Karpas-422 (cell line): ENCODE results near the gene SMIM13. TPM values are rescaled to one million over a fixed set of nuclear protein-coding genes. Genes with fewer than 3 reads are reported as not detected.

Experiments used
- DNase-seq: peaks from one replicate; pipeline ENCODE4 v3.0.0-alpha.2; 2015
- H2AFZ ChIP-seq: fragments of 200-600 bp; sonication (generic); 2 replicates; pipeline ENCODE4 v1.6.1; 2014; ENCODE audit warnings: antibody characterized with exemption, low read length, mixed read lengths
- H3K27ac ChIP-seq: fragments of 200-600 bp; sonication (generic); 2 replicates; pipeline ENCODE4 v1.5.1; 2014; ENCODE audit warnings: mild to moderate bottlenecking, low read length, moderate library complexity
- H3K27me3 ChIP-seq: fragments of 200-600 bp; sonication (generic); 2 replicates; pipeline ENCODE4 v1.6.1; 2014; ENCODE audit warnings: low read length, mixed read lengths
- H3K36me3 ChIP-seq: fragments of 200-600 bp; sonication (generic); 2 replicates; pipeline ENCODE4 v1.6.1; 2014; ENCODE audit warnings: low read length, mixed read lengths; ENCODE audit not compliant: insufficient read depth
- H3K4me1 ChIP-seq: fragments of 200-600 bp; sonication (generic); 2 replicates; pipeline ENCODE4 v1.6.1; 2014; ENCODE audit warnings: mild to moderate bottlenecking, low read length, mixed read lengths
- H3K4me2 ChIP-seq: fragments of 200-600 bp; sonication (generic); 2 replicates; pipeline ENCODE4 v1.6.1; 2014; ENCODE audit warnings: low read length, low read depth, mild to moderate bottlenecking; ENCODE audit not compliant: poor library complexity, severe bottlenecking
- H3K4me3 ChIP-seq: fragments of 200-600 bp; sonication (generic); 2 replicates; pipeline ENCODE4 v1.5.1; 2014; ENCODE audit warnings: mild to moderate bottlenecking, antibody characterized with exemption, low read length, mixed read lengths
- H3K79me2 ChIP-seq: fragments of 200-600 bp; sonication (generic); 2 replicates; pipeline ENCODE4 v1.6.1; 2014; ENCODE audit warnings: mild to moderate bottlenecking, low read length, mixed read lengths
- H3K9ac ChIP-seq: fragments of 200-600 bp; sonication (generic); 2 replicates; pipeline ENCODE4 v1.6.0; 2014; ENCODE audit warnings: low read length
- H3K9me2 ChIP-seq: fragments of 200-600 bp; sonication (generic), shearing (Covaris generic); replicated peaks from 2 replicates; pipeline ENCODE4 v1.6.0; 2014; ENCODE audit warnings: mild to moderate bottlenecking, low read length, moderate library complexity; ENCODE audit not compliant: insufficient read depth
- H3K9me3 ChIP-seq: fragments of 300-700, 200-600 bp; sonication (generic); 2 replicates; pipeline ENCODE4 v1.6.1; 2014; ENCODE audit warnings: low read length, mixed read lengths
- H4K20me1 ChIP-seq: fragments of 200-600 bp; sonication (generic); 2 replicates; pipeline ENCODE4 v1.6.1; 2014; ENCODE audit warnings: mild to moderate bottlenecking, antibody characterized with exemption, low read length, low read depth; ENCODE audit not compliant: insufficient read depth
- total RNA-seq: library from RNA; depleted of rRNA; stranded (reverse); fragments of >200 nt; shearing (Covaris generic); gene quantifications from 2 replicates; pipeline ENCODE4 v1.2.3, GENCODE V29; 2014; ENCODE audit warnings: low replicate concordance

Gene SMIM13
- total RNA-seq, 1 experiment from 2014 or later: 8.9 TPM

GRCh38 chr6:11058406-11058805 is 35.2 kb upstream of the SMIM13 start:
- Histone ChIP-seq H3K36me3 (no peaks in the 10 kb centered on the region), H3K4me2 (no peak overlapping the region), H3K27ac (no peak overlapping the region)

GRCh38 chr6:11062083-11062482 is 31.6 kb upstream of the SMIM13 start:
- H3K36me3 ChIP-seq: no peaks in the 10 kb centered on the region
- no peak overlapping the region for H3K27ac ChIP-seq
- H3K27me3 ChIP-seq: no peaks in the 10 kb centered on the region
- no peak overlapping the region for H3K4me2 ChIP-seq
- DNase-seq: no peak
- H4K20me1 ChIP-seq: no peaks in the 10 kb centered on the region
- no peaks in the 10 kb centered on the region for H3K9me3 ChIP-seq
- H3K4me1 ChIP-seq: no peaks in the 10 kb centered on the region
- H3K9ac ChIP-seq: no peak overlapping the region
- no peak overlapping the region for H3K4me3 ChIP-seq
- H3K9me2 ChIP-seq: no peaks in the 10 kb centered on the region
- no peak overlapping the region for H2AFZ ChIP-seq
- H3K79me2 ChIP-seq: no peaks in the 10 kb centered on the region

More at GRCh38 chr6:11058406-11058805, 35.2 kb upstream of the SMIM13 start:
- H2AFZ ChIP-seq: no peak overlapping the region
- no peaks in the 10 kb centered on the region for H3K79me2 ChIP-seq
- no peaks in the 10 kb centered on the region for H3K27me3 ChIP-seq
- no peak for DNase-seq
- H3K9me3 ChIP-seq: no peaks in the 10 kb centered on the region
- H4K20me1 ChIP-seq: no peaks in the 10 kb centered on the region
- no peaks in the 10 kb centered on the region for H3K9me2 ChIP-seq
- H3K9ac ChIP-seq: no peak overlapping the region
- H3K4me1 ChIP-seq: no peaks in the 10 kb centered on the region
- no peak overlapping the region for H3K4me3 ChIP-seq

- H3K79me2 ChIP-seq: no peaks in the 10 kb centered on the region
- H3K9me3 ChIP-seq: no peaks in the 10 kb centered on the region
- no peaks in the 10 kb centered on the region for H3K4me1 ChIP-seq
- no peak overlapping the region for H3K27ac ChIP-seq
- no peaks in the 10 kb centered on the region for H3K9me2 ChIP-seq
- H3K27me3 ChIP-seq: no peaks in the 10 kb centered on the region
- DNase-seq: no peak
- no peaks in the 10 kb centered on the region for H4K20me1 ChIP-seq
- H3K36me3 ChIP-seq: no peaks in the 10 kb centered on the region
- no peak overlapping the region for H3K4me3 ChIP-seq
- no peak overlapping the region for H2AFZ ChIP-seq
- no peak overlapping the region for H3K9ac ChIP-seq
- H3K4me2 ChIP-seq: no peak overlapping the region
Observed at GRCh38 chr6:11062715-11063114, 30.9 kb upstream of the SMIM13 start.

DNA sequence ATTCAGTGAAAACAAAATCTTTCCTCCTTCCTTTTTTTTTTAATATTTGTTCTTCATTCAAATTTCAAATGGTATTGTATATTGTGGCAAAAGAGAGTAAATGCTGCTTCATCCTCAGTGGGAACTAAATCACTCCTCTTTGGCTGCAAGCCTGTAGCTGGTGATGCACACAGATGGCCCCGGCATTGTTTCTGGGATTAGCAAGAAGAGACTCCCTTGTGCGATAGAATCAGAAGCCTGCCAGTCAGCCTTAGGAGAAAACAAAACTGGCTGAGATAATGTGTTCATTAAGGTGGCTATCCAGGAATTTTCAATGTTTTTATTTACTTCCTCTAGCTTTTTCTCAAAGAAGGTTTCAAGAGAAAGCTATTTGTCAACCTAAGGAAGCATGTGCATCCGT is 28.8 kb upstream of the SMIM13 start:
- Histone ChIP-seq H3K4me3 (no peak overlapping the region), H3K79me2 (no peaks in the 10 kb centered on the region)

GRCh38 chr6:11065436-11066202 is 28.0 kb upstream of the SMIM13 start:
- H3K79me2 ChIP-seq: no peaks in the 10 kb centered on the region
- no peak overlapping the region for H3K4me3 ChIP-seq
- H2AFZ ChIP-seq: no peak overlapping the region
- H3K27ac ChIP-seq: no peak overlapping the region
- no peaks in the 10 kb centered on the region for H3K4me1 ChIP-seq
- no peak for DNase-seq
- no peaks in the 10 kb centered on the region for H4K20me1 ChIP-seq
- no peak overlapping the region for H3K4me2 ChIP-seq
- no peaks in the 10 kb centered on the region for H3K9me3 ChIP-seq
- no peaks in the 10 kb centered on the region for H3K9me2 ChIP-seq
- H3K36me3 ChIP-seq: no peaks in the 10 kb centered on the region
- no peak overlapping the region for H3K9ac ChIP-seq
- H3K27me3 ChIP-seq: no peaks in the 10 kb centered on the region

More for the DNA sequence above, 28.8 kb upstream of the SMIM13 start:
- Histone ChIP-seq H3K9ac (no peak overlapping the region), H3K9me3 (no peaks in the 10 kb centered on the region), H3K27ac (no peak overlapping the region), H3K4me2 (no peak overlapping the region), H3K9me2 (no peaks in the 10 kb centered on the region), H3K27me3 (no peaks in the 10 kb centered on the region), H4K20me1 (no peaks in the 10 kb centered on the region), H2AFZ (no peak overlapping the region), H3K4me1 (no peaks in the 10 kb centered on the region), H3K36me3 (no peaks in the 10 kb centered on the region)
- DNase-seq: no peak

DNA sequence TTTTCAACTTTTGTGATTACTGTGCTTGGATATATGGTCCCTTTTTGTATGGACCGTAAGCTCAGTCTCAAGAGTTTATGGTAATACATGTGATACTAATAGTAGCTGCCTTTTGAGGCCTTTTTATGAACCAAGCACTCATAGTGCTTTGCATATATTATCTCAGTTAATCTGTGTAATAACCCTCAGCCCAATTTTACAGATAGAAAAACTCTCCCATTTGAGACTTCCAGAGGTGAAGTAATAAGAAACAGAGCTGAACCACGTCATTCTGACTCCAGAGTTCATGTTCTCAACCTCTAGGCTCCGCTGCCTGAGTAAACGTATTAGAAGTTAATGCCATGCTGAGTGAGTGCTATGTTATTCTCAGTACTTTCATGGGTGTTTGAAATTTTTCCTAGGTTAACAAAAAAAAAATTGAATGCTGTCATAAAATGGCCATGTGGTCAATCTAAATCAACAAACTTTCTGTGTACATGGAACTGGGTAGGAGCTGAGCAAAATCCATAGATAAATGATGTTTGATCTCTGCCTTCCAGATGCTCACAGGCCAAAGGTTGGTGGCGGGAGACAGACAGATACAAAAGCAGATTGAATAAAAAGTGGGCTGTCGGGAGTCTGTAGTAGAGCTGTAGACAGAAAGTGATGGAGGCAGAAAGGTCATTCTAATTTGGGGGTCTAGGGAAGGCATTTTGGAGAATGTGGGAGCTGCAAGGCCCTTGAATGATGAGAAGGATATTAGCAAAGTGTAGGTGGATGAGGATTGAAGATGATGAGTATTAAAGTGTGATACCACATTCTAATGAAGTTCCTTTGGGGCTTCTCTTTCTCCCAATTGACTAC is 26.9 kb upstream of the SMIM13 start:
- Histone ChIP-seq H3K27ac (no peak overlapping the region), H2AFZ (no peak overlapping the region), H3K4me3 (no peak overlapping the region), H3K9ac (no peak overlapping the region), H3K4me1 (no peaks in the 10 kb centered on the region), H3K9me3 (no peaks in the 10 kb centered on the region), H4K20me1 (no peaks in the 10 kb centered on the region), H3K9me2 (no peaks in the 10 kb centered on the region), H3K4me2 (no peak overlapping the region), H3K79me2 (no peaks in the 10 kb centered on the region), H3K36me3 (no peaks in the 10 kb centered on the region), H3K27me3 (no peaks in the 10 kb centered on the region)
- DNase-seq: no peak

GRCh38 chr6:11067348-11067747 is 26.3 kb upstream of the SMIM13 start:
- no peak for DNase-seq
- H3K27me3 ChIP-seq: no peaks in the 10 kb centered on the region
- H3K36me3 ChIP-seq: no peaks in the 10 kb centered on the region
- no peak overlapping the region for H3K9ac ChIP-seq
- H3K4me1 ChIP-seq: no peaks in the 10 kb centered on the region
- H3K9me3 ChIP-seq: no peaks in the 10 kb centered on the region
- no peaks in the 10 kb centered on the region for H3K9me2 ChIP-seq
- H3K4me2 ChIP-seq: no peak overlapping the region
- H3K4me3 ChIP-seq: no peak overlapping the region
- H3K79me2 ChIP-seq: no peaks in the 10 kb centered on the region
- no peak overlapping the region for H2AFZ ChIP-seq
- H4K20me1 ChIP-seq: no peaks in the 10 kb centered on the region
- no peak overlapping the region for H3K27ac ChIP-seq

- H3K4me2 ChIP-seq: no peak overlapping the region
- no peaks in the 10 kb centered on the region for H3K9me2 ChIP-seq
- H3K9me3 ChIP-seq: no peaks in the 10 kb centered on the region
- H3K4me1 ChIP-seq: no peaks in the 10 kb centered on the region
- no peak overlapping the region for H3K4me3 ChIP-seq
- H2AFZ ChIP-seq: no peak overlapping the region
- no peak for DNase-seq
- no peak overlapping the region for H3K9ac ChIP-seq
- no peaks in the 10 kb centered on the region for H3K36me3 ChIP-seq
- no peaks in the 10 kb centered on the region for H3K79me2 ChIP-seq
- no peaks in the 10 kb centered on the region for H3K27me3 ChIP-seq
- H3K27ac ChIP-seq: no peak overlapping the region
- H4K20me1 ChIP-seq: no peaks in the 10 kb centered on the region
Observed at GRCh38 chr6:11069760-11070159, 23.9 kb upstream of the SMIM13 start.
